ENCODE measurements around the gene COL5A1. TPM values are rescaled to one million over a fixed set of nuclear protein-coding genes. Genes with fewer than 3 reads are reported as not detected.

Gene COL5A1
- total RNA-seq, 2 experiments from 2014 or later, result 0.12 to 0.19 TPM

DNA sequence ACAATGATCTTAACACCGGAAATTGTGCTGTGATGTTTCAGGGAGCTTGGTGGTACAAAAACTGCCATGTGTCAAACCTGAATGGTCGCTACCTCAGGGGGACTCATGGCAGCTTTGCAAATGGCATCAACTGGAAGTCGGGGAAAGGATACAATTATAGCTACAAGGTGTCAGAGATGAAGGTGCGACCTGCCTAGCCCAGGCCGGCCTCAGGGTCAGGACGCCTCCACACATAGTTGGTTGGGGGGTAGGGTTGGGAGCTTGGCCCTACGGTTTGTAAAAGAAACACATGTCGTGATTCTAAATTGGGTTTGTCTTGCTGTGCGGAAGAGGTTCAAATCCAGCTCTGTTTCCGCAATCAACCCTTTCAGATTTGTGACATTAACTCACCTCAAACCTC lies 245.6 kb downstream of the COL5A1 start:
- POLR2A ChIA-PET, result no interaction called here
- peaks cover 12% of the 10 kb centered on the region for H3K27me3 Mint-ChIP-seq
- no peak for DNase-seq
- no peak overlapping the region for H3K4me3 Mint-ChIP-seq
- CTCF ChIA-PET, result no interaction called here
- no peaks in the 10 kb centered on the region for H3K9me3 Mint-ChIP-seq
- H3K4me1 Mint-ChIP-seq (ENCODE audit: low read depth), result no peaks in the 10 kb centered on the region
- H3K27ac Mint-ChIP-seq, result no peak overlapping the region
- no peaks in the 10 kb centered on the region for H3K36me3 Mint-ChIP-seq
- intact Hi-C loops (cut with micrococcal nuclease), result no loop called here

DNA sequence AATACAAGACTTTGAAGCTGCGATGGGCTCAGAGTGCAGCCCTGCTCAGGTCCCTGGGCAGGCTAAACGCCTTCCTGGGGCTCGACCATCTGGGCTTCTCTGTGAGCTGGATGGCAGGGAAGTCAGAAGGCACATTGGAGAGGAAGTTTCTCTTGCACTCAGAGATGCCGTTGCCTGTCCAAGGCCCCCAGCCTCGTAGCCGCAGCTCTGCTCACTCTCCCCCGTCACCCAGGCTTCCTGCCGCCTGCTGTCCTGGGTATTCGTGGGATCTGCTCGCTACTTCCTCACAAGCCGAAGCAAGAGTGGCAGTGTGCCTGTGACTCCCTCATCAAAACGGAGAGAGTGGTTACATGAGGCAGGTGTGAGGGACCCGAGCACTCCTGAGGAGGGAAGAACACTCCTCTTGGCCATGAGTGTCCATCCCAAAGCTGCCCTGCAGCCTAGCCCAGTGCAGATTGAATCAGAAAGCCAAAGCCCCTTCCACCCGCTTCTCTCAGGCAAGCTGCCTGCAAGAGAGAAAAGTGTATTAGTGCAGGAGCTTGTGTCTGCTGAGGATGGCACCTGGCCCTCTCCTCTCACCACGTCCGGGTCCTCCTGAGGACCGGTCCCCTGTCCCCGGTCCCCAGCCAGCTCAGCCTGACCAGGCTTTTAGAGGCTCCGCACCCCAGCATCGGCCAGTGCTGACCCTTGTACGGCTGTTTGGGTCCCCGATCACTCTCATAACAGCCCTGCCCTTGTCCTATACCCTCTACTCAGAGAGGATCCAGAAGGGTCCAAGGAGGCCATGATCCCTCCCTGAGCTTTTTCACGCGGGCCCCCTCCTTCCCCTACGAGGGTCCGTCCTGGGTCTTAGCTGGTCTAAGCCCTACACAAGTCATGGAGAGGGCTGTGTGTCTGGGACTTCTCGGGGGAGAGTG lies 246.3 kb downstream of the COL5A1 start:
- DNase-seq, result no peak
- Mint-ChIP-seq H3K27ac (no peak overlapping the region), H3K36me3 (no peaks in the 10 kb centered on the region), H3K4me1 (ENCODE audit: low read depth) (no peaks in the 10 kb centered on the region), H3K4me3 (no peak overlapping the region), H3K9me3 (no peaks in the 10 kb centered on the region), H3K27me3 (peaks cover 15% of the 10 kb centered on the region)
- CTCF ChIA-PET, result no interaction called here
- POLR2A ChIA-PET, result no interaction called here
- intact Hi-C loops (cut with micrococcal nuclease), result no loop called here

DNA sequence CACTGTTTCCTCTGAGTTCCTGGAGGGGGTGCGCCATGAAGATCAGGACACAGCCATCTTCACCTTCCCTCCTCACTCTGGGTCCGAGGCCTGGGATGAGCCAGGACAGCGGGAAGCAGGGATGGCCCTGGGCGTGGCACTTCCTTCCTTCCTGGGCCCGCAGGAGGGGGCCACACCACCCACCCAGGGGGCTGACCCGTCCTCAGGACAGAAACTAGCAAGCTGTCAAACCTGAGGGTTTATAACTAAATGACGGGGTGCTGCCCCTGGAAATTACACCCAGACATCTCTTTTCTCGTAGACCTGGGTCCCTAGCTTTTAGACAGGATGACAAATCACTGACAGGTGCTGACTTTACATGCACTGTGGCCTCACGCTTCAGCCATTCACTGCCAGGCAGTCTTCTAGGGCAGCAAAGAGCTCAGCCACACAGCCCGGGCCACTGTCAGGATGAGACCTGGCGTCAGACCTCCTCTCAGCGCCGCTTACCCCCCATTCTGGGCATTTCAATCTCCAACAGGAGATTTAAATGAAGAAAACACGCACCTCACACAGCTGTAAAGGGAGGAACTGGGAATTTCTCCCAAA lies 247.1 kb downstream of the COL5A1 start:
- CTCF ChIA-PET, result no interaction called here
- peaks cover 15% of the 10 kb centered on the region for H3K27me3 Mint-ChIP-seq
- DNase-seq, result no peak
- no peak overlapping the region for H3K27ac Mint-ChIP-seq
- POLR2A ChIA-PET, result no interaction called here
- H3K4me1 Mint-ChIP-seq (ENCODE audit: low read depth), result no peaks in the 10 kb centered on the region
- no peak overlapping the region for H3K4me3 Mint-ChIP-seq
- no peaks in the 10 kb centered on the region for H3K36me3 Mint-ChIP-seq
- intact Hi-C loops (cut with micrococcal nuclease), result no loop called here
- no peaks in the 10 kb centered on the region for H3K9me3 Mint-ChIP-seq

GRCh38 chr9:134889386-134890154 lies 248.0 kb downstream of the COL5A1 start:
- POLR2A ChIA-PET, result no interaction called here
- CTCF ChIA-PET, result no interaction called here
- no peak overlapping the region for H3K27ac Mint-ChIP-seq

GRCh38 chr9:134890155-134890495 lies 248.5 kb downstream of the COL5A1 start:
- intact Hi-C loops (cut with micrococcal nuclease), result no loop called here
- ChIA-PET POLR2A (no interaction called here), CTCF (no interaction called here)
- Mint-ChIP-seq H3K4me3 (no peak overlapping the region), H3K4me1 (ENCODE audit: low read depth) (no peaks in the 10 kb centered on the region), H3K36me3 (no peaks in the 10 kb centered on the region), H3K27me3 (peaks cover 20% of the 10 kb centered on the region), H3K27ac (no peak overlapping the region), H3K9me3 (no peaks in the 10 kb centered on the region)
- no peak for DNase-seq

More at GRCh38 chr9:134889386-134890154, 248.0 kb downstream of the COL5A1 start:
- H3K27me3 Mint-ChIP-seq, result peaks cover 17% of the 10 kb centered on the region
- intact Hi-C loops (cut with micrococcal nuclease), result no loop called here
- H3K36me3 Mint-ChIP-seq, result no peaks in the 10 kb centered on the region
- no peak for DNase-seq
- no peaks in the 10 kb centered on the region for H3K9me3 Mint-ChIP-seq
- H3K4me3 Mint-ChIP-seq, result no peak overlapping the region
- no peaks in the 10 kb centered on the region for H3K4me1 Mint-ChIP-seq (ENCODE audit: low read depth)

GRCh38 chr9:134891053-134891452 lies 249.4 kb downstream of the COL5A1 start:
- H3K27ac Mint-ChIP-seq, result no peak overlapping the region
- no peak overlapping the region for H3K4me3 Mint-ChIP-seq
- intact Hi-C loops (cut with micrococcal nuclease), result no loop called here
- H3K9me3 Mint-ChIP-seq, result no peaks in the 10 kb centered on the region
- POLR2A ChIA-PET, result no interaction called here
- CTCF ChIA-PET, result no interaction called here
- DNase-seq, result no peak
- peaks cover 24% of the 10 kb centered on the region for H3K27me3 Mint-ChIP-seq
- H3K4me1 Mint-ChIP-seq (ENCODE audit: low read depth), result no peaks in the 10 kb centered on the region
- no peaks in the 10 kb centered on the region for H3K36me3 Mint-ChIP-seq

DNA sequence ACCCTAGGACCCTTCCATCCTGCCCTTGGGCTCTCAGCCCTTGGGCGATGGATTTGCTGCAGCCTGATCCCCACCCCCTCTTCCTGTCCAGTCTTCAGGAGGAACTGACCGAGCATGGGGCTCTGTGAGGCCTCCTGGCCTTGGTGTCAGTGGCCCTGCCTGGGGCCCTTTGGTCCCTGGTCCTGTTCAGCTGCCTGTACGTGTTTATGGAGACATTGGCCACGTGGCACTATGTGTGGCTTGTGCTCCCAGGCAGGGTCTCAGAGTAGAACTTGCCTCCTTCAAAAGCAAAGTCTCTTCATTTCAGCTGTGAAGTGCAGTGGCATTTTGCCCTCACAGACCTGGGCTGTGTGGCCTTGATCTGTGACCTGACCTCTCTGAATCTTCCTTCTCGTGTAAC lies 250.1 kb downstream of the COL5A1 start:
- intact Hi-C loops (cut with micrococcal nuclease), result no loop called here
- CTCF ChIA-PET, result no interaction called here

DNA sequence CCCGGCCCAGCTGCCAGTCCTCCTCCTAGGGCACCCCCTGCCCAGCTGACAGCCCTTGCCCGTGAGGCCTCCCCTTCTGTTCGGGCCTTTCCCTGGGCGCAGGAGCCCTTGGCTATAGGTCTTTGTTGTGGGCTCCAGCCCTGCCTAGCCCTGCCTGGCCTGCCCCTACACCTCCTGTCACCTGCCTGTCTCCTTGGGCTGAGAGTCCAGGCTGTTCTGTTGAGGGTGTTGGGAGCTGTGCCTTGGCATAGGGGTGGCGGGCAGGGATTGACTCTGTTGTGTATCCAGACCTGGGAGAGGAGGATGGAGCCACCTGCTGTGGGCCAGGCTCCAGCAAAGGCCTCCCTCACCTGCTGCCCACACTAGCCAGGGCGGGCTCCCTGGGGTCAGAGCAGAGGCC lies 250.6 kb downstream of the COL5A1 start:
- H3K9me3 Mint-ChIP-seq, result no peaks in the 10 kb centered on the region
- H3K36me3 Mint-ChIP-seq, result no peaks in the 10 kb centered on the region
- H3K4me3 Mint-ChIP-seq, result no peak overlapping the region
- H3K27ac Mint-ChIP-seq, result no peak overlapping the region
- H3K4me1 Mint-ChIP-seq (ENCODE audit: low read depth), result no peaks in the 10 kb centered on the region
- peaks cover 22% of the 10 kb centered on the region for H3K27me3 Mint-ChIP-seq
- ChIA-PET CTCF (no interaction called here), POLR2A (no interaction called here)
- intact Hi-C loops (cut with micrococcal nuclease), result no loop called here
- DNase-seq, result no peak

More for the DNA sequence above, 250.1 kb downstream of the COL5A1 start:
- Mint-ChIP-seq H3K27me3 (peaks cover 22% of the 10 kb centered on the region), H3K36me3 (no peaks in the 10 kb centered on the region), H3K9me3 (no peaks in the 10 kb centered on the region), H3K4me3 (no peak overlapping the region), H3K27ac (no peak overlapping the region), H3K4me1 (ENCODE audit: low read depth) (no peaks in the 10 kb centered on the region)
- DNase-seq, result no peak
- POLR2A ChIA-PET, result no interaction called here

GRCh38 chr9:134892820-134893420 lies 251.3 kb downstream of the COL5A1 start:
- intact Hi-C loops (cut with micrococcal nuclease), result no loop called here
- no peaks in the 10 kb centered on the region for H3K36me3 Mint-ChIP-seq
- DNase-seq, result no peak
- peaks cover 24% of the 10 kb centered on the region for H3K27me3 Mint-ChIP-seq
- no peaks in the 10 kb centered on the region for H3K9me3 Mint-ChIP-seq
- no peak overlapping the region for H3K4me3 Mint-ChIP-seq
- ChIA-PET CTCF (no interaction called here), POLR2A (no interaction called here)
- no peaks in the 10 kb centered on the region for H3K4me1 Mint-ChIP-seq (ENCODE audit: low read depth)
- no peak overlapping the region for H3K27ac Mint-ChIP-seq

Small RNA genes within 50 kb of the gene (microRNA-seq; reads per million reads assigned to microRNA genes)
- gene MIR3689A (ENCODE audit: borderline microRNAs expressed, borderline number of aligned reads, borderline replicate concordance) (not detected), gene MIR3689B (ENCODE audit: borderline microRNAs expressed, borderline number of aligned reads, borderline replicate concordance) (not detected), gene MIR3689C (ENCODE audit: borderline microRNAs expressed, borderline number of aligned reads, borderline replicate concordance) (not detected), gene MIR3689D1 (ENCODE audit: borderline microRNAs expressed, borderline number of aligned reads, borderline replicate concordance) (not detected), gene MIR3689D2 (ENCODE audit: borderline microRNAs expressed, borderline number of aligned reads, borderline replicate concordance) (not detected), gene MIR3689E (ENCODE audit: borderline microRNAs expressed, borderline number of aligned reads, borderline replicate concordance) (not detected), gene MIR3689F (ENCODE audit: borderline microRNAs expressed, borderline number of aligned reads, borderline replicate concordance) (not detected)

Other genes with a start within 250 kb of the COL5A1 start
- not detected for gene FCN2, start 239.0 kb downstream of the COL5A1 start, total RNA-seq

All from activated CD4-positive, alpha-beta memory T cell treated with anti-CD3 and anti-CD28 coated beads for 36 hours (primary cell).